ENCODE data around the gene LCNL1.

Gene LCNL1

DNA sequence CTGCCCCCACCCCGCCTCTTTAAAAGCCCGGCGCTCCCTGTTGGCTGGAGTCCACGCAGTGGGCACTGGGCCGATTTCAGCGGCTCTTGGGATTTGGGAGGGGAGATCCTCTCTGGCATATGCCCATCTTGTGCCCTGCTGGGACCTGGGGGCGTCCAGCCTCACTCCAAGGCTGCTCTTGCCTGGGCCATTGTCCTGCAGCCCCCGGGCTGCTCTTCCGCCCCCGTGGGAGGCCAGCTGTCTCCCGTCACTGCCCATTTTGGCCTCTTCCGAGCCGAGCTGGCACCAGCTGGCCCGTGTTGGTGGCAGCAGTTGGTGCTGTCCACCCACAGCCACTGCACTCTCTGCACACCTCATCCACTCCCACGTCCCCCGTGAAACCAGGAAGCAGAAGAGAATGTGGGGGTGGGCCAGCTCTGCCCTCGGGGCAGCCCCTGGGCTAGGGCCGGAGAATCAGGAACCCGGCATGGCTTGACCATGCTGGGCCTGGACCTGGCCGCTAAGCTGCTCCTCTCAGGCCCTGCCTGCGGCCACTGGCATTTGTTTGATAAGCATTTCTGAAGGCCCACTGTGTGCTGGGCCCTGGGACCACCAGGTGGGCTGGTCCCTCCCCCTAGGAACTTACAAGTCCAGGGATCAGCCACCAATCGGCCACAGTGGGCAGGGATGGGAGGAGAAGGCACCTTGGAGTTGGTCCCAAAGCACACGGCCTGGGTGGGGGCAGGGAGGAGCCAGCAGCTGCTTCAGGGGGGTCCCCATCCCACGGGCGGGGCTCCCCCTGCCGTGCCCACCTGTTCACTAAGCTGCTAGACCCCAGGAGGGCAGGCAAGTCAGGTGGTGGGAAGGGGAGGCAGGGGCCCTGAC lies 35.5 kb upstream of the LCNL1 start:
- DNase-seq (ENCODE audit: low read depth), result no peak

DNA sequence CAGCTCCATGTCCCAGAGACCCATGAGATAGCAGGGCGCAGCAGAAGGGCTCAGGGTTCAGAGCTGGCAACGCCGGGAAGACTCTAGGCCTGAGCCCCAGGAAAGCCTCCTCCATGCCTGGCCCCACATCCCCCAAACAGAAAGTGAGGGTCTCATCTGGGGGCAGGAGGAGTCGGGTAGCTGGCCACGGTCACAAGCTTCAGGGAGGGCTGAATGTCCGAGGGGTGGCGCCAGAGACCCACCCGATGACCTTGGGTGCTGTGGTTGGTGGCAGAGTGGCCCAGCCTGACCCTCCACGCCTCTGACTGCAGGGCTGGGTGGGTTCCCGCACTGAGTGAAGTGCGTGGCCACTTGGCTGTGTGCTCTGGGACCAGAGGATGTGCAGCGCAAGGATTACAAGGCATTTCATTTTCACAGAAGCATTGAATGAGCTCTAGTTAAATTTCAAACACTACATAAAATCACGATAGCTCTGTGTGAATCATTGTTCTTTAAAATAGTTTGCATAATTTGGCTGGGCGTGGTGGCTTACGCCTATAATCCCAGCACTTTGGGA lies 34.8 kb upstream of the LCNL1 start:
- peak; percentile 38 for DNase-seq (ENCODE audit: low read depth)

DNA sequence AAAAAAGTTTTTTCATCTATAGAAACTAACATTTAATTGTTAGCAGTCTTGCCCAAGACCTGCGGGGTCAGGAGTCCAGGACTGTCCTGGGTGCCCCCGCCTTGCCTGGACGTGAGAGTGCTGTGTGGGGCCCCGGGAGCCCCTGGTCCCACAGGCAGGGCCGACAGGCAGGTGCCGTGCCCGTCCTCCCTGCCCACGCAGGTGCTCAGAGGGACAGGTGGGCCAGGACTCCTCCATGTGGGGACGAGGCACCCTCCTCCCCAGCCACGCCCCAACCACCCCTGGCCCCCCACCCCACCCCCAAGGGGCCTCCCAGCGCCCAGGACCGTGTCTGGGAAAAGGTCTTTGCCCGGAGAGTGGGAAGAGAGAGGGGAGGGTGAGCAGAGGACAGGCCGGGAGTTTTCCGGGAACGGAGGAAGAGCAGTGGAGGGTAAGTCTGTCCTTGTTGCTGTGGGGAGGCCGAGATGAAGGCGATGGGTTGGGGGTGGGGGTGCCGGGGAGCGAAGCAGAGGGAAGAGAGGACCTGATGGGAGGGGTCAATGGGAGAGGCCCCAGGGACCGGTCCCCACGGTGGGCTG lies 33.5 kb upstream of the LCNL1 start:
- DNase-seq (ENCODE audit: low read depth), result no peak

DNA sequence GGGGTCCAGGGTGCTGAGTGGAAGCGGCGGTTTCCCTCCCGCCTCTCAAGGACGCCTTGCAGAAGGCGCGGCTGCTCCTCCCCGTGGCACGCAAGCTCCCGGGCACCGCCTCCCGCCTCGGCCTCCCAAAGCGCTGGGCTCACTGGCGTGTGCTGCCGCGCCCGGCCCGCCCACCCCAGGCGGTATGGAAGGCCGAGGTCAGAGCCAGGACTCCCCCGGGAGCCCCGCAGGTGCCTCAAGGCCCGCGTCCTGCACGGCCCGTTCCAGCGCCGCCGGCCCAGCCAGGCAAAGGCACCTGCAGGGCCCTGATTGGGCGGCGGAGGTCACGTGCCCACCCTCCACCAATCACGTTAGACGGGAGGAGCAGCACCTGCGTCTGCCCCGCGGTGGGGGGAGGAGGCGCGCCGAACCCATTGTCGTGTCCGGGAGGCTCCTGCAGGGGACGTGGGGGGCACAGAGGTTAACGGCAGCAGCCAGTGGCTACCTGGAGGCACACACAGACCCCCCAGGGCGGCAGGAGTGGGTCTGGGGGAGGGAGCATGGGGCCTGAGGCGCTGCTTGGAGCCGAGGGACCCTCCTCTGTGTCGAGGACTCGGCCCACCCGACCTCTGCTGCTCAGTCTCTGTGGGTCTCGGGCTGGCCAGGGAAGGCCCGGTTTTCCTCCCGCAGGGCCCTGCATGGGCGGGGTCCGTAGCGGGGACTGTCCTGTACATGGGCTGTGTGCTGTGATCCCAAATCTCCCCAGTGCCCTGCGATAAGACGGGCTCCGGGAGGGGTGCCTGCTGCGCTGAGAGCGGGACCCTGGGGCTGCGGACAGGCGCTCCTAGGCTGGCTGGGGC lies 32.8 kb upstream of the LCNL1 start:
- peak; percentile 61 for DNase-seq (ENCODE audit: low read depth)

DNA sequence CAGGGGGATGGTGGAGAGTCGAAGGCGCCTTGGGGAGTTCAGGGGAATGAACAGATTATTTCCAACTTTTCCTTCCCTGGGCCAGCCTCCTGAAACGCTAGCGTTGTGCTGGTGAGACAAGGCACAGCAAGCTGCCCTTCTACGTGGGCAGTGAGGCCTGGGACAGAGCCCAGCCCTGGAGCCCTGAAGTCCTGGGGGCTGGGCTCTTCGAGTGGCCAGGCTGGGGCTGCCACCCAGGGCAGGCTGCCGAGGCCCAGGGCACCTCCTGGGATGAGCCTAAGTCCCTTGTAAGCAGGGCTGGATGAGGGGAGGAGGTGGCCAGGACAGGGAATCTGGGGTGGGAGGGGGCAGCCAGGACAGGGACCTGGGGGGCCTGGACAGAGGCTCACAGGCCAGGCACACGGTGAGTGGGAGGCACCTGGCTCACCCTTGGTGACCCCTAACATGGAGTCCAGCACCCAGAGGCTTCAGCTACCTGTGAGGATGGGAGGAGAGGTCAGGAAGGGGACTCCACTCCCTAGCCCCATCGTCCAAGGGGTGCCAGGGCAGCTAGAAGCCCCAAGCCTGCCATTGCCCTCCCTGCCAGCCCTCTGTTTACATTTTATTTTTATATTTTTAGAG lies 32.0 kb upstream of the LCNL1 start:
- no peak for DNase-seq (ENCODE audit: low read depth)

DNA sequence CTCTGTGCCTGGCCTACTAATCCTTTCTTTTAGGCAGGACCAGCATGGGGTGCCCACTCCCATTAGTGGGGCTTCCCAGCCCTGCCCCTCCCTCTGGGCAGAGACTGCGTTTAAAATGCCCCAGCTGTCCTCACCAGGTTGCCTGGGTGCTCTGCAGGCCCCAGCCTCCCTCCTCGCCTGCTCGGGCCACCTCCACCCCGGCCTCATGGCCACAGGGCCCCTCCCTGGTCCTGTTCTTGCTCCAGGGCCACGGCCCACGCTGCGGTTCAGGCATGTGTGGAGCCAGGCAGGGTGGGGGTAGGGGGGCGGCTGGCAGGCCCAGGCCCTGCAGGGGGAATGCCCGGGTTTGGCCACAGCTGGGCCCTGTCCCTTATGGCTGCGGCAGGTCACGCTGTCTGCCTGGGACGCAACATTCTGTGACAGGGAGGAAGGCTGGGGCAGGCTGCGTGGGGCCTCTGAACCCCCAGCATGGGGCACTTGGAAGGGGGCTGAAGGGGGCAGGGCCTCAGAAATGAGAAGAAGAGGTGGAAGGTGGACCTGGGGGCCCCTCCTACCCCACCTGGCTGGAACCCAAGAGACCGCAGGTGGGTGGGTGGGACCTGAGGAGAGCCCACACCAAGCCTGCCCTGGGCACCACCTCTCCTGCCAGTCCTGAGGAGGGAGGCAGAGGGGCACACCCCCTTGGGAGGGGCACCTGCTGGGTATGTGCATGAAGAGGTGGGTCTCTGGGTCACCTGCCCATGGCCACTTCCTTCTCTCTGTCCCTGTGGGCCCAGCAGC lies 31.1 kb upstream of the LCNL1 start, which contains the start of gene LCN12:
TSS of gene LCN12 (plus strand) at position 733 of the 780 bp plus-strand sequence. CDS start 55 bp downstream, outside the sequence.
- no peak for DNase-seq (ENCODE audit: low read depth)

DNA sequence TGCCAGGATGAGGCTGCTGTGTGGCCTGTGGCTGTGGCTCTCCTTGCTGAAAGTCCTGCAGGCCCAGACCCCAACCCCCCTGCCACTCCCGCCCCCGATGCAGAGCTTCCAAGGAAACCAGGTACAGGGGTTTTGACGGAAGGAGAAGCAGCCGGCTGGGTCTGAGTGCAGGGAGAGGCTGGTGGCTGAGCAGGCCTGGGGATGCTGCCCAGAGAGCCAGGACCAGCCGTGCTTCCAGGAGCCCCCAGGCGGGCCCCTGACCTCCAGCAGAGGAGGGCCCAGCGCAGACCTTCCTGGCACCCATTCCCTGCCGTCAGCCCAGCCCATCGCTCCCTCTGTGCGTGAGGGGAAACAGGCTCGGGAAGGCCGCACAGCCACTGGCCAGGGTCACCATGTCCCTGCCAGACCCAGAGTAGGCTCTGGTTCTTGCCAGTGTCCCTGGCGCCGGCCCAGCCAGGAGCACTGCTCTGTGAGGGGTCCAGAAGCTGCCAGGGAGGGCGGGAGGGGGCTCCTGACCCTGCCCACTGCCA lies 30.4 kb upstream of the LCNL1 start:
- DNase-seq (ENCODE audit: low read depth), result no peak

DNA sequence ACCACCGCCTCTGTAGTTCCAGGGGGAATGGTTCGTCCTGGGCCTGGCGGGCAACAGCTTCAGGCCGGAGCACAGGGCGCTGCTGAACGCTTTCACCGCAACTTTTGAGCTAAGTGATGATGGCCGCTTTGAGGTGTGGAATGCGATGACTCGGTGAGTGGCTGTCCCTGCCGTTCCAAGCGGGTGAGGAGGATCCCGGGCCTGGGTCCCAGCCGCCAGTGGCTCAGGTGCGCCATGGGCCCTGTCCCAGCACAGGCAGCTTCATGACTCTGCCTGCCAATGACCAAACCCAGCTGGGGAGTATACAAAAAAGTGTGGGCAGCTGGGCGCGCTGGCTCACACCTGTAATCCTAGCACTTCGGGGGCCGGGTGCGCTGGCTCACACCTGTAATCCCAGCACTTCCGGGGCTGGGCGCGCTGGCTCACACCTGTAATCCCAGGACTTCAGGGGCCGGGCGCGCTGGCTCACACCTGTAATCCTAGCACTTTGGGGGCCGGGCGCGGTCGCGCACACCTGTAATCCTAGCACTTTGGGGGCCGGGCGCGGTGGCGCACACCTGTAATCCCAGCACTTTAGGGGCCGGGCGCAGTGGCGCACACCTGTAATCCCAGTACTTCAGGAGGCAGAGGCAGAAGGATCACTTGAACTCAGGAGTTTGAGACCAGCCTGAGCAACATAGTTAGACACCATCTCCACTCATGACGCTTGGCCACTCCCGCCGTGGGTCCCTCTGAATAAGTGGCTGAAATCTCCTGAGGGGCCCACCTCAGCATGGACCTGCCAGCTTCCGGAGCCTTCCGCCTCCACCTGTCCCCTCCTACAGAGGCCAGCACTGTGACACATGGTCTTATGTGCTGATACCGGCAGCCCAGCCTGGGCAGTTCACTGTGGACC lies 29.7 kb upstream of the LCNL1 start:
- no peak for DNase-seq (ENCODE audit: low read depth)

DNA sequence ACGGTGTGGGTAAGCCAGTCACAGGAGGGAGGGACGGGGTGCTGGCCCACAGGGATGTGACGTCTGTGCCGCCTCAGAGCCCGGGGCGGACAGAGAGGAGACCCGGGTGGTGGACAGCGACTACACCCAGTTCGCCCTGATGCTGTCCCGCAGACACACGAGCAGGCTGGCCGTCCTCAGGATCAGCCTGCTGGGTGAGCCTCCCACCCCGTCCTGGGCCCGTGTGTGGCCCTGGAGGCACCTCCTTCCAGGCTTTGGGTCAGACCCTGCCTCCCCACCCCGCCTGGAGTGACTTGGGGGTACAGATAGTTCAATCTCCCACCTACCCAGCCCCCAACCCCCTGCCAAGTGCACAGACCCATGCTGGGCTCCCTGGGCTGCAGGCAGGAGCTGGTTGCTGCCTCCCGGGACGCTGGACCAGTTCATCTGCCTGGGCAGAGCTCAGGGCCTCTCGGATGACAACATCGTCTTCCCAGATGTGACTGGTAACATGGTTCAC lies 29.0 kb upstream of the LCNL1 start:
- DNase-seq (ENCODE audit: low read depth), result no peak

DNA sequence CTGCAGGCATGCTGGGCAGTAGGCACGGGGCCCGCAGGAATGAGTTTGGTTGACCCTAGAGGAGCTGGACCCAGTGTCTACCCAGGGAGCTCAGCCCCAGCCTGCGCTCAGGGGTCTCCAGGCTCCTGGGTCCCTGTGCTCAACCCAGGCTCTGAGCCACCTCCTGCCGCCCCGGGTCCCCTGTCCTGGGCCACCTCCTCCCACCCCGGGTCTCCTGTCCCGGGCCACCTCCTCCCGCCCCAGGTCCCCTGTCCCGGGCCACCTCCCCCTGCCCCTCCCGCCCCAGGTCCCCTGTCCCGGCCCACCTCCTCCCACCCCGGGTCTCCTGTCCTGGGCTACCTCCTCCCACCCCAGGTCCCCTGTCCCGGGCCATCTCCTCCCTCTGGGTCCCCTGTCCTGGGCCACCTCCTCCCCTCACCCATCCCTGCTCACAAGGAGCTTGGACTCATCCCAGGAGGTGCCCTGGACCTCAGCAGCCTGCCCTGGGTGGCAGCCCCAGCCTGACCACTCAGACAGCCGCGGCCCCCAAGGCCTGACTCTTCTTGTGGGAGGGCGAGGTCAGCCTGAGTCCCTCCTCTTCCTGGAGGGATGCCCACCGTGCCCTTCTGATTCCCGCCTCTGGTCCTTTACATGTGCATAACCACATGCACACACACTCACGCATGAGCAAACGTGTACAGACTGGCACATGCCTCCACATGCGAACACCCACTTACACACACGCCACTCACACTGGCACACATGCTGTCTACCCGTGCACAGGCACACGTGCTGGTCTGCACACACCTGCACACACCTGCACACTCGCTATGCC lies 28.3 kb upstream of the LCNL1 start:
- DNase-seq (ENCODE audit: low read depth), result no peak

DNA sequence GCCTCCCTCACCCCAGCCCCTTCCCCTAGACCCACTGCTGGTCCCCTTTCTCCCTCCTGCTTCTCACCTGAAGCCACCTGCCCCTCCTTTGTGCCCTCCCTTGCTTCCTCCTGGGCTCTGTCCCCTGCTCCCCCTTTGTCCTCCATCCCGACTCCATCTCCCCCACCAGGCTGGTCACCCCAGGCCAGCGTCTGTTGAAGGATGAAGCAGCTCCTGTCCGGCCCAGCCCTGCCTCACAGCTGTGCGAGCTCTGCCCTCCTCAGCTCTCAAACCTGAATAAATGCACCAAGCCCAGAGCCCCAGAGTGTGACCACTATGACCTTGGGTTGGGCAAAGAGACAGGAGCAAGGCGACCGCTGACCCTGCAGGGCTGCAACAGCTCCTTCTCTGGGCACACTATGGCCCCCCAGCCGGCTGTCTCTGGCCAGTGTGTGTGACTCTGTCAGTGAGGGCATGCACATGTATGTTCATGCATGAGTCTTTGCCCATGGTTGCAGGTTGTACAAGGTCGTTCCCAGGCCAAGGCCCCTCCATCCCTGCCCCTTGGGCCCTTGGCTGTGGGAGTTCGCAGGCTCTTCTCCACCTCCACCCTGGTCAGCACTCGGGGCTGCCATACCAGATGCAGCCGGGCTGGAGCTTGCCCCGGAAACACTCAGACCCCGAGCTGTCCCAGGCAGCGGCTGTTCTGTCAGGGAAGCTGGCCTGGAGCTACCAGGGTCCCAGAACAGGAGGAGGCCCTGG lies 27.4 kb upstream of the LCNL1 start:
- DNase-seq (ENCODE audit: low read depth), result no peak

DNA sequence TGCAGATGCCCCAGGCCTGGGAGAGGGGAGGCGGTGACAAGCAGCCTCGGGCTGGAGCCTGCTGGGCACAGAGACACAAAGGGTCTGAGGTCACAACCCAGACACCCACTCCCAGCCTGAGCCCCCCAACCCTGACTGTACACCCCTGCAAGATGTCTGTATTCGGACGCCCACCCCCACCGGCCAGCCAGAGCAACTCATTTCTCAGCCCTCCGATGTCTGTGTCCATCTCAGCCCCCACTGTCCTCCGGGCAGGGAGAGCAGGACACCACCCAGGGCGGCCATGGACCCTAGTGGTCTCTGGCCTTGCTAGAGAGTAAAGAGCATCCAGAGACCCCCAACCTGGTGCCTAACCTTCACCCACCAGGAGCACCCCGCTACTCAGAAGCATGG lies 26.9 kb upstream of the LCNL1 start:
- DNase-seq (ENCODE audit: low read depth), result no peak

DNA sequence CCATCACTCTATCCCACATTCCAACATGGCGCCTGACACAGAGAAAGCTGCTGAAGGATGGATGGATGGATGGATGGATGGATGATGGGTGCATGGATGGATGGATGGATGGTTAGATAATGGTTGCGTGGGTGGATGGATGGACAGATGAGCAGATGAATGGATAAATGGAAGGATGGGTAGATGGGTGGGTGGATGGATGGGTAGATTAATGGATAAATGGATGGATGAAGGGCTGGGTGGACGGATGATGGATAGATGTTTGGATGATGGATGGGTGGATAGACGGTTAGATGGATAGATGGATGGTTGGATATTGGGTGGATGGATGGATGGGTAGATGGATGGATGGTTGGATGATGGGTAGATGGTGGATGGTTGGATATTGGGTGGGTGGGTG lies 26.2 kb upstream of the LCNL1 start:
- no peak for DNase-seq (ENCODE audit: low read depth)

DNA sequence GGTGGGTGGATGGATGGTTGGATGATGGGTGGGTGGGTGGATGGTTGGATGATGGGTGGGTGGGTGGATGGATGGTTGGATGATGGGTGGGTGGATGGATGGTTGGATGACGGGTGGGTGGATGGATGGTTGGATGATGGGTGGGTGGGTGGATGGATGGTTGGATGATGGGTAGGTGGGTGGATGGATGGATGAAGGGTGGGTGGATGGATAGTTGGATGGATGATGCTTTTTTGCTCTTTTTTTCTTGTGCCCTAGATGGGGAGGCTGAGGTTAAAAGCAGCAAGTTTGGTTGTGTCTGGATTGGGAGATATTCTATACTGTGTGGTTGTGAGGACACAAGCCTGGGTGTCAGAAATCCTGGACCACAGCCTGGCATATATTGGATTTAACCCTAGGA lies 25.3 kb upstream of the LCNL1 start:
- DNase-seq (ENCODE audit: low read depth), result no peak

DNA sequence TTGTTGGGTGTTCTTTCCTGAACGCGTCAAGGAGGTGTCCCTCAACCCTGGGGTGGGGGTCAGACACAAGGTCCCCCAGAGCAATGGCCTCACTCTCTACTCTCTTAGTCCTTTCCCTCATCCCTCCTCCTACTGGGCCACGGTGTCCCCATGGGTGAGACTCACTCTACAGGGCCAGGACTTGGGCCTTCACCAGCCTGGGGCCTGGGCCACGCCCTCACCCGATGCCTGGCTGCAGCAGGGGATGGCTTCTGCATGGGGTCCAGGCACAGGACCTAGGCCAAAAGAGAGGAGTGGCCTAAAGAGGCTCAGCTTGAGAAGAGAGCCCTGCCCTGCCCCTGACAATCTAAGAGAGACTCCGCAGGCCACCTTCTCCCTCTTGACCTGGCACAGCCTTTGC lies 24.9 kb upstream of the LCNL1 start:
- no peak for DNase-seq (ENCODE audit: low read depth)

DNA sequence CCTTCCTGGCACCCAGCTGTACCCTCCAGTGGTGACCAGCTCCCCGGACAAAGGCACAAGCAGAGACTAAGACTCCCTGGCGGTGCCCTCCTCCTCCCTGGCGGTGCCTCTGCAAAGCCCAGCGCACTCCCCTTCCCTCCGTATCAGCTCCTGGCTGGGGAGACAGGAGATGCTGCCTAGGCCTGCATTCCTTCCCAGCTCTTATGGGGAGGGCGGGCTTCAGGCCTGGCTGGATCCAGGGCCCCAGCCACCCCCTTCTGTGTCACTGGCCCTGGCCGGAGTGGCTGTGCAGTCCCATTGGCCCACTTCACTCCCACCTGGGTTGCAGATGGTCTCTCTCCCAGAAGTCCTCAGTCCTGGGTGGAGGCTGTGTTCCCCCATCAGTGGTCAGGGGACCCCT lies 24.3 kb upstream of the LCNL1 start:
- no peak for DNase-seq (ENCODE audit: low read depth)

DNA sequence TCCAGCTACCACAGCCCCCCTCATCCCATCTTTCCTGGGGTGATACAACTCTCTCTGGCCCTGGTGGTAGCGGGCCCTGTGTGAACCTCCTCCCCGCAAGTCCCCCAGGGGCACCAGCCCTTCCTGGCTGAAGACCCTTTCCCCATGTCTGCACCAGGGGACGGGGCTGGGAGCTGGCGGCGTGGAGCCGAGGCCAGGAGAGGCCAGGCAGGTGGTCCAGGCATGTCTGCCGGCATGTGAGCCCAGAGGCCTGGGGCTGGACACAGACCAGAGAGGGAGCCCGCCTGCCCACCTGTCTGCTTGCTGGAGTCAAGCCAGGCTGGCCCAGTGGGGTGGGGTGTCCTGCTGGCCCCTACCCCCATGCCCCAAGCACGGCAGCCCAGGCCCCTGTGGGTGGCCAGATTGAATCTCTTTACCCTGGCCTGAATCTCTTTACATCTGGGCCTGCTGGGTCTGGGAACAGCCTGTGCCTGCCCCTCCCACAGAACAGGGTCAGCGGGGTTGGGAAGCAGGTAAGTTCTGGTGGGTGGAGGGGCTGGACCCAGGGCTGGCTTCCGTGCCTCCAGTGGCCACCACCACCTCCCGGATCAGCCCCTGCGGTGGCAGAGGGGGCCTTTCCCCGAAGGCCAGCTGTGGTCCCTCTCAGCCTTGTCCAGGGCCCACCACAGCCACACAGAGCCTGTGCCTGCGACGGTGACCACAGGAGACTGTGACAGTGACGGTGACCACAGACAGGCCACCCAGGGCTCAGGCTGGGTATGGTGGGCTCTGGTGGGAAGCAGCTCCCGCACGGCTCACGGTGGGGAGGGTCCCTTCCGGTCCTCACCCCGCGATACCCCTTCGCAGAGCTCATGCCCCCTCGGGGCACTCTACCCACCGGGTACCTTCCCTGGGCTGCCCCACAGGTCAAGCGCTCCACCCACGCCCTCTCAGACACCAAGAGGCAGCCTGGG lies 23.6 kb upstream of the LCNL1 start:
- no peak for DNase-seq (ENCODE audit: low read depth)

Data from HS-27A (cell line).